Endometrial microvascular endothelial cells (primary cell): ENCODE measurements around the gene ZNF764. TPM values are rescaled to one million over a fixed set of nuclear protein-coding genes. Genes with fewer than 3 reads are reported as not detected.

Experiments
- in situ Hi-C: cut with HindIII; loops from 2 replicates; pipeline ENCODE4 v1.10.0; 2017; ENCODE audit warnings: low sequenced_read_pairs, low pct_unique_long_range_greater_than_20kb; ENCODE audit errors: inconsistent ontology term
- total RNA-seq: library from RNA; depleted of rRNA; stranded (reverse); fragments of >200 nt; gene quantifications from one replicate; pipeline ENCODE4 v1.2.3, GENCODE V29; 2015; ENCODE audit errors: inconsistent ontology term

ZNF764 gene
- total RNA-seq, 1 donor from 2014 or later: 8.3 TPM

DNA sequence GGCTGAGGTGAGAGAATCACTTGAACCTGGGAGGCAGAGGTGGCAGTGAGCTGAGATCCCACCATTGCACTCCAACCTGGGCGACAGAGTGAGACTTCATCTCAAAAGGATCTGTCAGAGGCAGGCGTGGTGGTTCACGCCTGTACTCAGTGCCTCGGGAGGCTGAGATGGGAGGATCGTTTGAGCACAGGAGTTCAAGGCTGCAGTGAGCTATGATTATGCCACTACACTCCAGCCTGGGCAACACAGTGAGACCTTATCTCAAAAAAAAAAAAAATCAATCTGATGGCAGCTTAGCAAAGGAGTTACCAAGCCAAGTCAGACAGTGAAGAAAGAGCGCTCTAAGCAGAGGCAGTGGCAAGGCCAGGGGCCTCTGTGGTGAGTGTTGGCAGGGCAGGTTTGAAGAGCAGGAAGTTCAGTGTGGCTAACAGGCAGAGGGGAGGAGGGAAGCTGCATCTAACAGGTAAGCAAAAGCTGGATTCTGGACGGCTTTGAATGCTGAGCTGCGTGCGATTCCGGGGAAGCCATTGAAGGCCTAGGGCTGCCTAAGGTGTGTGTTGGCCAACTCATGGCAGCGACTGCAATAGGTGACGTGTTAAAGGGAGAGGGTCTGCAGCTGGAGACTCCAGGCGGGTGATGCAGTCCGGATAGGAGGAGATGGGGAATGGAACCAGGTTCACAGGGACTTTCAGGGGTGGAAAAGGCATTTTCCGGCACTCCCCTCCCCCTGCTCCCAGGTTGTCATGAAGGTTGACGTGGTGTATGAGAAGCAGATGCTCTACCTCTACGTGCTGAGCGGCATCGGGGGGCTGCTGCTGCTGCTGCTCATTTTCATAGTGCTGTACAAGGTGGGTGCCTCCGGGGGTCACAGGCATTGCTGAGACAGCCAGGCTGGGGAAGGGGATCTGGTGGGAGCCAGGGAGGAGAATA, 38.8 kb downstream of the ZNF764 start:
- in situ Hi-C loops: no loop called here

- in situ Hi-C loops: no loop called here
Measured at GRCh38 chr16:30518552-30518951, 39.6 kb downstream of the ZNF764 start.

DNA sequence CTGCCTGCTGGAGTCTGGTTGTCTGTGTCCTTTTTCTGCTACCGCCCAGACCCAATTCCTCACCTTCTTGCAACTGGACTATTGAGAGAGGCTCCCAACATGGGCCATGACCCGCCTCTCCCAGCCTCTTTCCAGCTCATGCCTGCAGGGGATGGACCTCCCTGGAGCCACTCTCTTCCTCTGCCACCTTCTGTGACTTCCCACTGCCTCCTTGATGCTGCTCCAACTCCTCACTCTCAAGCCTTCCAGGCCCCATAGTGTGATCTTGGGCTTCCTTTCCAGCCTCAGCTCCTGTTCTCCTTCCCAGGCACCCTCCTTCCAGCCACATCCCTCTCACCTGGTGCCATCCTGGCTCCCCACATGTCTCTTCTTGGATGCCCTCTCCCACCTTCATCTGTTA, 42.9 kb downstream of the ZNF764 start:
- in situ Hi-C loops: no loop called here

- in situ Hi-C loops: no loop called here
Measured at GRCh38 chr16:30511509-30511908, 46.7 kb downstream of the ZNF764 start.

GRCh38 chr16:30510376-30510938, 47.7 kb downstream of the ZNF764 start:
- in situ Hi-C loops: no loop called here

GRCh38 chr16:30509081-30509765, 49.0 kb downstream of the ZNF764 start:
- in situ Hi-C loops: no loop called here

Other genes starting within 250 kb of the ZNF764 start
- 72.5 TPM for gene CD2BP2, start 203.1 kb downstream of the ZNF764 start, total RNA-seq
- gene TBC1D10B, start 187.9 kb downstream of the ZNF764 start, total RNA-seq: 69.5 TPM
- gene MYL11, start 183.6 kb downstream of the ZNF764 start, total RNA-seq: not detected
- not detected for gene SEPTIN1, start 175.8 kb downstream of the ZNF764 start, total RNA-seq
- gene ZNF48, start 163.0 kb downstream of the ZNF764 start, total RNA-seq: 5.8 TPM
- 4.3 TPM for gene ZNF771, start 150.8 kb downstream of the ZNF764 start, total RNA-seq
- gene DCTPP1, start 128.3 kb downstream of the ZNF764 start, total RNA-seq: 66.6 TPM
- 29.2 TPM for gene SEPHS2, start 112.5 kb downstream of the ZNF764 start, total RNA-seq
- gene ITGAL, start 85.6 kb downstream of the ZNF764 start, total RNA-seq: not detected
- gene ZNF768, start 31.8 kb downstream of the ZNF764 start, total RNA-seq: 25.5 TPM
- 4.7 TPM for gene ZNF747, start 23.5 kb downstream of the ZNF764 start, total RNA-seq
- 10.8 TPM for gene ZNF688, start 13.3 kb upstream of the ZNF764 start, total RNA-seq
- 7.2 TPM for gene ZNF785, start 27.3 kb upstream of the ZNF764 start, total RNA-seq
- gene ZNF689, start 52.0 kb upstream of the ZNF764 start, total RNA-seq: 11.2 TPM
- 22.9 TPM for gene PRR14, start 92.6 kb upstream of the ZNF764 start, total RNA-seq
- 24.7 TPM for gene FBRS, start 100.1 kb upstream of the ZNF764 start, total RNA-seq
- 10.2 TPM for gene SRCAP, start 140.8 kb upstream of the ZNF764 start, total RNA-seq
- gene PHKG2, start 190.1 kb upstream of the ZNF764 start, total RNA-seq: 22.5 TPM
- gene CFAP119, start 203.7 kb upstream of the ZNF764 start, total RNA-seq: 1.2 TPM
- 69.8 TPM for gene RNF40, start 203.9 kb upstream of the ZNF764 start, total RNA-seq
- 6.1 TPM for gene ZNF629, start 228.8 kb upstream of the ZNF764 start, total RNA-seq